Smooth muscle cell (in vitro differentiated cells): ENCODE measurements around the gene GADL1. TPM values are rescaled to one million over a fixed set of nuclear protein-coding genes. Genes with fewer than 3 reads are reported as not detected.

Source experiments
- DNase-seq: peaks from one replicate; lab custom pipeline; 2025; ENCODE audit not compliant: unreplicated experiment; lab: John Stamatoyannopoulos, UW
- H2AFZ ChIP-seq: fragments of 200-600 bp; sonication (generic); 2 replicates; pipeline ENCODE4 v1.6.0; 2016; ENCODE audit warnings: antibody characterized with exemption, low read depth, mild to moderate bottlenecking
- H3F3A ChIP-seq: fragments of 200-600 bp; sonication (generic); 2 replicates; pipeline ENCODE4 v1.6.0; 2017; ENCODE audit warnings: antibody characterized with exemption, low read depth
- H3K27ac ChIP-seq: fragments of 200-600 bp; sonication (generic); 2 replicates; pipeline ENCODE4 v1.5.1; 2016; ENCODE audit warnings: low read depth, mild to moderate bottlenecking
- H3K27me3 ChIP-seq: fragments of 200-600 bp; sonication (generic); 2 replicates; pipeline ENCODE4 v1.6.1; 2016; ENCODE audit warnings: low read depth, mild to moderate bottlenecking
- H3K36me3 ChIP-seq: fragments of 200-600 bp; sonication (generic); 2 replicates; pipeline ENCODE4 v1.5.1; 2016; ENCODE audit warnings: low read depth
- H3K4me1 ChIP-seq: fragments of 200-600 bp; sonication (generic); 2 replicates; pipeline ENCODE4 v1.5.1; 2016; ENCODE audit warnings: low read depth
- H3K4me2 ChIP-seq: fragments of 200-600 bp; sonication (generic); 2 replicates; pipeline ENCODE4 v1.6.0; 2016; ENCODE audit warnings: mild to moderate bottlenecking
- H3K4me3 ChIP-seq: fragments of 200-600 bp; sonication (generic); 2 replicates; pipeline ENCODE4 v1.5.1; 2016; ENCODE audit warnings: mild to moderate bottlenecking
- H3K79me2 ChIP-seq: fragments of 200-600 bp; sonication (generic); 2 replicates; pipeline ENCODE4 v1.6.0; 2016; ENCODE audit warnings: low read depth, mild to moderate bottlenecking
- H3K9ac ChIP-seq: fragments of 200-600 bp; sonication (generic); 2 replicates; pipeline ENCODE4 v1.6.0; 2016; ENCODE audit warnings: low read depth
- H3K9me3 ChIP-seq: fragments of 200-600 bp; sonication (generic); replicated peaks from 2 replicates; pipeline ENCODE4 v1.5.1; 2016; ENCODE audit warnings: low read depth
- H4K20me1 ChIP-seq: fragments of 200-600 bp; sonication (generic); 2 replicates; pipeline ENCODE4 v1.6.0; 2016; ENCODE audit warnings: low read depth
- WGBS: methylation state at CpG from one replicate; pipeline ENCODE4 v1.1.7; 2016; ENCODE audit warnings: low lambda C conversion rate; 5-methylcytosine and 5-hydroxymethylcytosine counted together
- polyA plus RNA-seq: library from polyadenylated mRNA; unstranded; fragments of >200 nt; fragmentation: Nextera tagmentation; extraction: Ambion mirVana; gene quantifications from 2 replicates; pipeline ENCODE4 v1.2.1, GENCODE V29; 2016
- total RNA-seq: library from RNA; depleted of rRNA; stranded (reverse); fragments of >200 nt; gene quantifications from 2 replicates; pipeline ENCODE4 v1.2.3, GENCODE V29; 2014
- TF ChIP-seq, protein P1 (sequence below): fragments of 200-600 bp; sonication (generic); IDR thresholded peaks from 2 replicates; pipeline ENCODE4 v1.5.1; 2017; ENCODE audit warnings: borderline replicate concordance, mild to moderate bottlenecking, antibody characterized with exemption; ENCODE audit not compliant: insufficient read depth, poor library complexity, severe bottlenecking

GADL1 gene
- total and polyA plus RNA-seq, 2 experiments from 2014 or later: not detected

DNA sequence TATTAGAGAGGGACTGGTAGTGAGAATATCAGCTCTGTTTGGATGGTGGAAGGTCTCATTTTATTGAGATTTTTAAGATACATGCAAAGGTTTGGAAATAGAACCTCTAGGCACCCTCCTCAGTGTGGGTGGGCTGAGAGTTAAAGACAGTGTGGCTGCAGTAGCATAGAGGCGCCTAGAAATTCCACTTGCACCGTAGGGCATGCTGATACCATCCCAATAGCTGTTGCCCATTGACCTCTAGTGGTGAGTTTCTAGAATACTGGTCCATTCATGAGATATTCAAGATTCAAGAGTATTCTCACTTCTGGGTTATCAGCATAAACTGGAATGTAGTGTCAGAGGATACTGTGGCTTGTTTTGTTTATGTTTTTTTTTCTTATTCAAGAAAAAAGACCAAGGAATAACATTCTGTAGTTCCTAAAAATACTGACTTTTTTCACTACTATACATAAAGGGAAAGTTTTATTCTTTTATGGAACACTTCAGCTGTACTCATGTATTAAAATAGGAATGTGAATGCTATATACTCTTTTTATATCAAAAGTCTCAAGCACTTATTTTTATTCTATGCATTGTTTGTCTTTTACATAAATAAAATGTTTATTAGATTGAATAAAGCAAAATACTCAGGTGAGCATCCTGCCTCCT lies 200.9 kb downstream of the GADL1 start:
- no peak overlapping the region for H3K27ac ChIP-seq
- no peaks in the 10 kb centered on the region for H4K20me1 ChIP-seq
- no peak overlapping the region for H3K4me3 ChIP-seq
- no peak overlapping the region for H3K4me2 ChIP-seq
- DNase-seq: no peak
- H3K9ac ChIP-seq: no peak overlapping the region
- H3K27me3 ChIP-seq: no peaks in the 10 kb centered on the region
- H3K79me2 ChIP-seq: no peaks in the 10 kb centered on the region
- TF ChIP-seq, protein P1, sequence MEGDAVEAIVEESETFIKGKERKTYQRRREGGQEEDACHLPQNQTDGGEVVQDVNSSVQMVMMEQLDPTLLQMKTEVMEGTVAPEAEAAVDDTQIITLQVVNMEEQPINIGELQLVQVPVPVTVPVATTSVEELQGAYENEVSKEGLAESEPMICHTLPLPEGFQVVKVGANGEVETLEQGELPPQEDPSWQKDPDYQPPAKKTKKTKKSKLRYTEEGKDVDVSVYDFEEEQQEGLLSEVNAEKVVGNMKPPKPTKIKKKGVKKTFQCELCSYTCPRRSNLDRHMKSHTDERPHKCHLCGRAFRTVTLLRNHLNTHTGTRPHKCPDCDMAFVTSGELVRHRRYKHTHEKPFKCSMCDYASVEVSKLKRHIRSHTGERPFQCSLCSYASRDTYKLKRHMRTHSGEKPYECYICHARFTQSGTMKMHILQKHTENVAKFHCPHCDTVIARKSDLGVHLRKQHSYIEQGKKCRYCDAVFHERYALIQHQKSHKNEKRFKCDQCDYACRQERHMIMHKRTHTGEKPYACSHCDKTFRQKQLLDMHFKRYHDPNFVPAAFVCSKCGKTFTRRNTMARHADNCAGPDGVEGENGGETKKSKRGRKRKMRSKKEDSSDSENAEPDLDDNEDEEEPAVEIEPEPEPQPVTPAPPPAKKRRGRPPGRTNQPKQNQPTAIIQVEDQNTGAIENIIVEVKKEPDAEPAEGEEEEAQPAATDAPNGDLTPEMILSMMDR: peak; percentile 88
- H3K36me3 ChIP-seq: no peaks in the 10 kb centered on the region
- 3% methylated on average over 2 of the region's 2 CpGs for WGBS
- no peak overlapping the region for H2AFZ ChIP-seq
- H3K9me3 ChIP-seq: no peaks in the 10 kb centered on the region
- no peaks in the 10 kb centered on the region for H3K4me1 ChIP-seq
- H3F3A ChIP-seq: peaks cover 3% of the 10 kb centered on the region

DNA sequence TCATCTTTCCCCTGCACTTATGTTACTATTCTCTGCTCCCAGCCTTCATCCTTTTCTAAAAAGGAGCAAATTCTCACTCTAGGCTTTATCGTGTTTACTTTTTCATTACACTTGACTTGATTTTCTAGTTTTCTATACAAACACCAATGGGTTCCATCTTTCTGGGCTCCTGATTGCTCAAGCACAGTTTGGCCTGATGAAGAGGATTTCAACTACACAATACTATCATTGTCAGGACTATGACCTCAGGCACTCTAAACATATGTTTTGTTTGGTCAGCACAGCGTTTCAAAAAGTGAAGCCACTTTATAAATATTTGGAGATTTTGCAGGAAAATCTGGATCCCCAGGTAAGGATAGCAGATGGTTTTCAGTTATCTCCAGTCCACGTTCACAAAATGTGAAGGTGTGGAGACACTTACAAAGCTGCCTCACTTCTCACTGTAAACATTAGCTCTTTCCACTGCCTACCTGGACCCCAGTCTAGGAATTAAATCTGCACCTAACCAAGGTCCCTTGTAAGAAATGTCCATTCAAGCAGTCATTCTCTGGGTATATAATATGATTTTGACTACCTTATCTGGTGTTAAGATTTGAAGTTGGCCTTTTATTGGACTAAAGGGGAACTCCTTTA lies 201.8 kb downstream of the GADL1 start:
- no peak for DNase-seq
- H4K20me1 ChIP-seq: no peaks in the 10 kb centered on the region
- H3K79me2 ChIP-seq: no peaks in the 10 kb centered on the region

DNA sequence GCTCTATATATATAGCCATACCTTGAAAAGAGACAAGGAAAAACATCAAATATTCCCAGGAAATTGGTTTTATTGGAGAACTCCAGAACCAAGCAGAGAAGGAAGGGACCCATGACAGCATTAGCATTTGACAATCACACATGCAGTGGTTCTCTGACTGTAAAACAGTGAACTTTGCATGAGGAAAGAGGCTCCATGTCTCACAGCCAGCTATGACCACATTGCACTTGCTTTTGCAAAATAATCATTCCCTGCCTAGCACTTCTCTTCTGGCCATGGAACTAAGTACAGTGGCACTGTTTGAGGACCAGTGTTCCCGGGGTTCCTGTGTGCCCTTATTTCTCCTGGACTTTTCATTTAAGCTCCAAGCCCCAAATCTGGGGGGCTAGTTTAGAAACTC lies 202.5 kb downstream of the GADL1 start:
- Histone ChIP-seq H3K9me3 (no peaks in the 10 kb centered on the region), H2AFZ (no peak overlapping the region), H3K27ac (no peak overlapping the region), H3K4me3 (no peak overlapping the region), H3K4me1 (no peaks in the 10 kb centered on the region), H3K36me3 (no peaks in the 10 kb centered on the region), H3K27me3 (no peaks in the 10 kb centered on the region), H3F3A (peaks cover 10% of the 10 kb centered on the region), H3K9ac (no peak overlapping the region), H3K4me2 (no peak overlapping the region), H3K79me2 (no peaks in the 10 kb centered on the region), H4K20me1 (no peaks in the 10 kb centered on the region)
- TF ChIP-seq, protein P1: no peak
- no peak for DNase-seq
- WGBS: 100% methylated on average over 1 of the region's 1 CpG

More for the DNA sequence above, 201.8 kb downstream of the GADL1 start:
- Histone ChIP-seq H3K27ac (no peak overlapping the region), H3K9me3 (no peaks in the 10 kb centered on the region), H3K4me3 (no peak overlapping the region), H3K36me3 (no peaks in the 10 kb centered on the region), H3K9ac (no peak overlapping the region), H3K4me2 (no peak overlapping the region), H2AFZ (no peak overlapping the region), H3K4me1 (no peaks in the 10 kb centered on the region), H3K27me3 (no peaks in the 10 kb centered on the region), H3F3A (peaks cover 8% of the 10 kb centered on the region)
- TF ChIP-seq, protein P1: no peak
- 84% methylated on average over 3 of the region's 3 CpGs for WGBS
